HepG2 (cell line): ENCODE data around the gene NDRG3. TPM values are rescaled to one million over a fixed set of nuclear protein-coding genes. Genes with fewer than 3 reads are reported as not detected.

Experiments
- ATAC-seq: fragments of 200-7000 bp; cut with Tn5 transposase; 3 replicates; pipeline ENCODE4 v1.9.1; 2020; ENCODE audit warnings: mild to moderate bottlenecking, moderate library complexity
- BruUV-seq: library from RNA; stranded (reverse); fragments of 400-500 nt; replicated peaks from 2 replicates; lab custom pipeline; 2021; lab: Mats Ljungman, UMichigan
- CTCF ChIA-PET: fragments of 300-600 bp; formaldehyde crosslinking; extraction: SDS; loops from one replicate; lab custom pipeline; 2021; ENCODE audit warnings: low total read pairs, inconsistent platforms, low intra/inter-chr PET ratio; lab: Yijun Ruan, JAX
- POLR2A ChIA-PET: fragments of 350-600 bp; sonication (Branson Sonifier 250); formaldehyde crosslinking; loops from one replicate; lab custom pipeline; 2020; ENCODE audit warnings: antibody characterized with exemption, inconsistent platforms; lab: Yijun Ruan, JAX
- DNase-seq: peaks from one replicate; pipeline ENCODE4 v3.0.0-alpha.2; 2015; ENCODE audit warnings: low spot score
- FAIRE-seq: peaks from 3 replicates; lab custom pipeline; 2011; peaks lifted over from hg19 to GRCh38; lab: Jason Lieb, UNC
- H2AFZ ChIP-seq: one replicate; pipeline ENCODE4 v1.6.1; 2011; ENCODE audit warnings: low read length, inconsistent platforms
- H3K27ac ChIP-seq: fragments of 300-600 bp; 3 replicates; pipeline ENCODE4 v1.8.0; 2011; ENCODE audit warnings: mixed run types, mild to moderate bottlenecking, mixed read lengths, low read length, inconsistent platforms; ENCODE audit not compliant: insufficient read depth; ENCODE audit errors: extremely low read length
- H3K27me3 ChIP-seq, 2 experiments: fragments of 200-600 bp in 1 of 2; 2 replicates in 1 of 2; 3 replicates in 1 of 2; pipeline versions ENCODE4 v1.6.0 to v1.8.0; 2011; ENCODE audit warnings: low read length in 2 of 2, mild to moderate bottlenecking in 2 of 2, moderate library complexity in 2 of 2, inconsistent platforms in 1 of 2; ENCODE audit not compliant: insufficient read depth in 2 of 2, control insufficient read depth in 1 of 2
- H3K36me3 ChIP-seq, 2 experiments: fragments of 200-600 bp in 1 of 2; replicated peaks in 1 of 2; 2 replicates in 1 of 2; 3 replicates in 1 of 2; pipeline versions ENCODE4 v1.5.1 to v1.8.0; 2011; ENCODE audit warnings: low read length in 2 of 2, inconsistent platforms in 1 of 2; ENCODE audit not compliant: insufficient read depth in 2 of 2, control insufficient read depth in 1 of 2
- H3K4me1 ChIP-seq: 2 replicates; pipeline ENCODE4 v1.5.1; 2012; ENCODE audit warnings: low read length, inconsistent platforms; ENCODE audit not compliant: insufficient read depth
- H3K4me2 ChIP-seq: 2 replicates; pipeline ENCODE4 v1.6.0; 2011; ENCODE audit warnings: low read depth, low read length, inconsistent platforms
- H3K4me3 ChIP-seq, 3 experiments: fragments of 200-600 bp in 1 of 3; sonication (generic), shearing (Covaris generic) in 1 of 3; replicated peaks in 1 of 3; 2 replicates each; pipeline ENCODE4 v1.5.1; 2011 to 2016; ENCODE audit warnings: low read length in 3 of 3, inconsistent platforms in 2 of 3, low read depth in 2 of 3, mild to moderate bottlenecking in 2 of 3, control low read depth in 1 of 3, mixed read lengths in 1 of 3; ENCODE audit not compliant: insufficient read depth in 1 of 3
- H3K79me2 ChIP-seq: one replicate; pipeline ENCODE4 v1.6.1; 2011; ENCODE audit warnings: low read length, inconsistent platforms; ENCODE audit not compliant: insufficient read depth
- H3K9ac ChIP-seq: 2 replicates; pipeline ENCODE4 v1.6.0; 2011; ENCODE audit warnings: mild to moderate bottlenecking, low read depth, low read length, inconsistent platforms; ENCODE audit not compliant: insufficient read depth
- H3K9me3 ChIP-seq: 2 replicates; pipeline ENCODE4 v1.5.1; 2012; ENCODE audit warnings: mild to moderate bottlenecking, low read length
- H4K20me1 ChIP-seq: 2 replicates; pipeline ENCODE4 v1.6.0; 2011; ENCODE audit warnings: inconsistent platforms, mild to moderate bottlenecking, low read length, moderate library complexity; ENCODE audit not compliant: insufficient read depth
- AKAP8 ChIP-seq: sonication (generic); formaldehyde crosslinking; IDR thresholded peaks from 2 replicates; pipeline ENCODE4 v1.5.1; 2020; ENCODE audit warnings: mild to moderate bottlenecking, missing genetic modification reagents
- ELF1 ChIP-seq: sonication (generic); formaldehyde crosslinking; IDR thresholded peaks from 2 replicates; pipeline ENCODE4 v1.4.0; 2020; ENCODE audit warnings: missing genetic modification reagents
- FOXM1 ChIP-seq: sonication (generic); formaldehyde crosslinking; IDR thresholded peaks from 2 replicates; pipeline ENCODE4 v1.5.0; 2020; ENCODE audit warnings: missing genetic modification reagents
- KLF16 ChIP-seq, 2 experiments: sonication (generic) in 1 of 2; formaldehyde crosslinking in 1 of 2; IDR thresholded peaks; 2 replicates each; pipeline versions ENCODE4 v1.6.1 to v1.8.0; 2016 to 2023; ENCODE audit warnings: missing genetic modification reagents in 2 of 2, missing compliant biosample characterization in 1 of 2
- RXRA ChIP-seq: sonication (generic); formaldehyde crosslinking; IDR thresholded peaks from 2 replicates; pipeline ENCODE4 v1.5.1; 2020; ENCODE audit warnings: missing genetic modification reagents
- SOX5 ChIP-seq: IDR thresholded peaks from 2 replicates; pipeline ENCODE4 v1.6.1; 2016; ENCODE audit warnings: borderline replicate concordance
- SOX6 ChIP-seq, 2 experiments: fragments of 450-650 bp in 1 of 2; sonication (generic) in 1 of 2; formaldehyde crosslinking in 1 of 2; IDR thresholded peaks; 2 replicates each; pipeline versions ENCODE4 v1.4.0 to v1.6.1; 2017 to 2020; ENCODE audit warnings: antibody characterized with exemption in 1 of 2, mild to moderate bottlenecking in 1 of 2, missing genetic modification reagents in 1 of 2
- SPEN ChIP-seq: sonication (generic); formaldehyde crosslinking; IDR thresholded peaks from 2 replicates; pipeline ENCODE4 v1.5.1; 2020; ENCODE audit warnings: low read depth, mild to moderate bottlenecking, missing genetic modification reagents
- TAF1 ChIP-seq: sonication (generic); formaldehyde crosslinking; IDR thresholded peaks from 2 replicates; pipeline ENCODE4 v1.4.0; 2020; ENCODE audit warnings: missing genetic modification reagents
- TFAP4 ChIP-seq: sonication (generic); IDR thresholded peaks from 2 replicates; pipeline ENCODE4 v1.6.1; 2016; ENCODE audit warnings: low read depth, borderline replicate concordance
- TGIF2 ChIP-seq: IDR thresholded peaks from 2 replicates; pipeline ENCODE4 v1.6.1; 2016; ENCODE audit warnings: control low read depth, missing compliant biosample characterization
- XRCC5 ChIP-seq: fragments of 200-400 bp; formaldehyde crosslinking; optimal IDR thresholded peaks from 2 replicates; pipeline ENCODE3; 2017; ENCODE audit warnings: mild to moderate bottlenecking, low read length
- ZBTB10 ChIP-seq: sonication (generic); formaldehyde crosslinking; IDR thresholded peaks from 2 replicates; pipeline ENCODE4 v1.4.0; 2020; ENCODE audit warnings: missing genetic modification reagents, borderline replicate concordance
- ZEB1 ChIP-seq: IDR thresholded peaks from 2 replicates; pipeline ENCODE4 v1.6.1; 2012; ENCODE audit warnings: mild to moderate bottlenecking, low read depth, inconsistent platforms; ENCODE audit not compliant: insufficient replicate concordance
- ZFP90 ChIP-seq: sonication (generic); formaldehyde crosslinking; IDR thresholded peaks from 2 replicates; pipeline ENCODE4 v1.8.0; 2022; ENCODE audit warnings: missing genetic modification reagents, mild to moderate bottlenecking, inconsistent platforms, borderline replicate concordance
- ZFX ChIP-seq: sonication (generic); formaldehyde crosslinking; IDR thresholded peaks from 2 replicates; pipeline ENCODE4 v1.4.0; 2020; ENCODE audit warnings: mild to moderate bottlenecking, low read depth, missing genetic modification reagents, moderate library complexity
- ZNF740 ChIP-seq: sonication (generic); formaldehyde crosslinking; IDR thresholded peaks from 2 replicates; pipeline ENCODE4 v1.4.0; 2020; ENCODE audit warnings: missing genetic modification reagents
- WGBS: methylation state at CpG from one replicate; pipeline ENCODE4 v1.1.6; 2017; ENCODE audit warnings: low lambda C conversion rate; 5-methylcytosine and 5-hydroxymethylcytosine counted together
- in situ Hi-C: cut with HindIII; loops from 2 replicates; pipeline ENCODE4 v1.10.0; 2017; ENCODE audit warnings: low pct_unique_long_range_greater_than_20kb; ENCODE audit not compliant: extremely low pct_ligation_motif_present
- intact Hi-C: fragments of 100-400 bp; cut with micrococcal nuclease; formaldehyde crosslinking; loops from one replicate; pipeline ENCODE4 v1.10.0; 2022; ENCODE audit not compliant: unreplicated experiment
- polyA plus RNA-seq, 8 experiments: library from polyadenylated mRNA; depleted of rRNA in 3 of 8; stranded (reverse) in 7 of 8; unstranded in 1 of 8; fragments of >200 nt; fragmentation: Illumina TruSeq in 4 of 8; extraction: Trizol in 4 of 8; gene quantifications; 2 replicates each; pipeline versions ENCODE4 v1.2.1 to v1.2.3, GENCODE V29; 2011 to 2016; ENCODE audit warnings: low read depth in 4 of 8, missing spikeins in 1 of 8, mixed read lengths in 1 of 8; ENCODE audit not compliant: insufficient read depth in 1 of 8
- total RNA-seq, 5 experiments: library from RNA; depleted of rRNA; stranded (reverse); fragments of >200 nt; fragmentation: Illumina TruSeq; extraction: Trizol; gene quantifications; 2 replicates each; pipeline ENCODE4 v1.2.3, GENCODE V29; 2016; ENCODE audit warnings: low read depth in 1 of 5

NDRG3 gene
- total and polyA plus RNA-seq, 2 of the 13 experiments (the other 11 are each of a cell fraction or from before 2014, with no cell fraction given) = 36.0 to 40.5 TPM

GRCh38 chr20:36647196-36648121, 98.4 kb downstream of the NDRG3 start (continued):
- TF ChIP-seq ZNF740 (CRISPR knock-in tag) (0 out of 2 replicates have a peak, but pooled peaks have one; percentile 32), SOX6 (IDR thresholded peaks at IDR 0.05) (no peak), SOX6 (CRISPR knock-in tag; IDR thresholded peaks at IDR 0.05) (0 out of 2 replicates have a peak, but pooled peaks have one; percentile 23), SOX5 (CRISPR knock-in tag) (peak; percentile 69; the same call in 1 of the 2 replicates), TGIF2 (CRISPR knock-in tag) (peak; percentile 43; the same call in 1 of the 2 replicates), RXRA (no peak), ELF1 (CRISPR knock-in tag) (0 out of 2 replicates have a peak, but pooled peaks have one; percentile 7), ZBTB10 (peak; percentile 4; the same call in 1 of the 2 replicates)
- TF ChIP-seq, all 625 proteins: peak for 82

- H3K4me3 ChIP-seq = no peak overlapping the region
- intact Hi-C loops (no loop called here), in situ Hi-C loops (no loop called here)
- no peak overlapping the region for H2AFZ ChIP-seq
- ATAC-seq = no peak
- H3K4me2 ChIP-seq = no peak overlapping the region
- no peak for FAIRE-seq
- no peaks in the 10 kb centered on the region for H3K27me3 ChIP-seq
- CTCF ChIA-PET = no interaction called here
- peaks cover 75% of the 10 kb centered on the region for H3K4me1 ChIP-seq
- WGBS = 97% methylated on average over 3 of the region's 3 CpGs
- POLR2A ChIA-PET = interaction anchor here (0.7 to 3.1 kb wide), 5 partner anchors 13 to 1826 kb away, joined by 3 to 14 read pairs (median 6); partner anchors contain the start of genes RAB5IF and RALGAPB
- no peak overlapping the region for H3K9ac ChIP-seq
- no peaks in the 10 kb centered on the region for H3K79me2 ChIP-seq
- H3K27ac ChIP-seq = peak overlapping the region; percentile 59
- H3K9me3 ChIP-seq = no peaks in the 10 kb centered on the region
- no peaks in the 10 kb centered on the region for H4K20me1 ChIP-seq
- no TSS peak for BruUV-seq
- no peaks in the 10 kb centered on the region; a peak in 1 of 5 replicates for H3K36me3 ChIP-seq
- DNase-seq = no peak
- TF ChIP-seq TAF1 (no peak), XRCC5 (peak; percentile 9), ZFP90 (peak; percentile 50; the same call in 1 of the 2 replicates), TFAP4 (0 out of 2 replicates have a peak, but pooled peaks have one; percentile 8), ZFX (0 out of 2 replicates have a peak, but pooled peaks have one; percentile 19), AKAP8 (CRISPR knock-in tag) (0 out of 2 replicates have a peak, but pooled peaks have one; percentile 26), ZEB1 (peak; percentile 7), SPEN (CRISPR knock-in tag) (peak; percentile 10; the same call in 1 of the 2 replicates), FOXM1 (CRISPR knock-in tag) (no peak), KLF16 (CRISPR knock-in tag; IDR thresholded peaks at IDR 0.05) (no peak)
Measured at GRCh38 chr20:36646678-36647077, 99.2 kb downstream of the NDRG3 start.
